Measurements from ENCODE around the gene TMTC4. TPM values are rescaled to one million over a fixed set of nuclear protein-coding genes. Genes with fewer than 3 reads are reported as not detected.
A peak's percentile ranks its signal among the peaks of the same experiment; 100 is the strongest.

TMTC4 gene
- total RNA-seq, 1 experiment from 2014 or later: 17.8 TPM

- DNase-seq (ENCODE audit: low read depth, low spot score): peak; percentile 89
- in situ Hi-C loops (cut with HindIII; ENCODE audit: low pct_unique_long_range_greater_than_20kb, low sequenced_read_pairs): no loop called here
These were observed 101.5 kb downstream of the TMTC4 start for GRCh38 chr13:100573121-100573520.

- DNase-seq (ENCODE audit: low read depth, low spot score): no peak
- in situ Hi-C loops (cut with HindIII; ENCODE audit: low pct_unique_long_range_greater_than_20kb, low sequenced_read_pairs): no loop called here
These were observed 108.1 kb downstream of the TMTC4 start for GRCh38 chr13:100566543-100566942.

- in situ Hi-C loops (cut with HindIII; ENCODE audit: low pct_unique_long_range_greater_than_20kb, low sequenced_read_pairs): no loop called here
These were observed 109.3 kb downstream of the TMTC4 start for GRCh38 chr13:100565286-100565685.

GRCh38 chr13:100564444-100565223, 110.0 kb downstream of the TMTC4 start:
- DNase-seq (ENCODE audit: low read depth, low spot score): no peak
- in situ Hi-C loops (cut with HindIII; ENCODE audit: low pct_unique_long_range_greater_than_20kb, low sequenced_read_pairs): no loop called here

More at GRCh38 chr13:100565286-100565685, 109.3 kb downstream of the TMTC4 start:
- no peak for DNase-seq (ENCODE audit: low read depth, low spot score)

- in situ Hi-C loops (cut with HindIII; ENCODE audit: low pct_unique_long_range_greater_than_20kb, low sequenced_read_pairs): no loop called here
- DNase-seq (ENCODE audit: low read depth, low spot score): no peak
These were observed 110.8 kb downstream of the TMTC4 start for GRCh38 chr13:100563779-100564178.

GRCh38 chr13:100561599-100562204, 112.9 kb downstream of the TMTC4 start:
- in situ Hi-C loops (cut with HindIII; ENCODE audit: low pct_unique_long_range_greater_than_20kb, low sequenced_read_pairs): no loop called here

GRCh38 chr13:100561158-100561499, 113.5 kb downstream of the TMTC4 start:
- DNase-seq (ENCODE audit: low read depth, low spot score): no peak
- in situ Hi-C loops (cut with HindIII; ENCODE audit: low pct_unique_long_range_greater_than_20kb, low sequenced_read_pairs): no loop called here

More at GRCh38 chr13:100561599-100562204, 112.9 kb downstream of the TMTC4 start:
- no peak for DNase-seq (ENCODE audit: low read depth, low spot score)

- in situ Hi-C loops (cut with HindIII; ENCODE audit: low pct_unique_long_range_greater_than_20kb, low sequenced_read_pairs): no loop called here
- DNase-seq (ENCODE audit: low read depth, low spot score): no peak
These were observed 114.0 kb downstream of the TMTC4 start for GRCh38 chr13:100560498-100561157.

GRCh38 chr13:100559886-100560285, 114.7 kb downstream of the TMTC4 start:
- DNase-seq (ENCODE audit: low read depth, low spot score): no peak
- in situ Hi-C loops (cut with HindIII; ENCODE audit: low pct_unique_long_range_greater_than_20kb, low sequenced_read_pairs): no loop called here

Other genes with a start within 250 kb of the TMTC4 start
- gene GGACT, start 86.0 kb downstream of the TMTC4 start, total RNA-seq (2014; rRNA removed; shearing (Covaris generic)): 4.5 and 9.2 TPM in 2 replicates

All from SK-MEL-5 (cell line).